Pancreas (tissue), 10 donors: ENCODE measurements around the gene SLC10A1. TPM values are rescaled to one million over a fixed set of nuclear protein-coding genes. Genes with fewer than 3 reads are reported as not detected.
A peak's percentile ranks its signal among the peaks of the same experiment; 100 is the strongest.

Experiments
- ATAC-seq, 4 donors: fragments of 200-7000 bp; cut with Tn5 transposase; one replicate each; pipeline versions ENCODE4 v1.8.0 to v1.9.1; 2020; ENCODE audit warnings: mild to moderate bottlenecking in 4 of 4, moderate library complexity in 4 of 4
- DNase-seq, 6 donors: peaks; one replicate each; pipeline ENCODE4 v3.0.0-alpha.2; 2020
- FAIRE-seq: peaks from 2 replicates; lab custom pipeline; 2012; peaks lifted over from hg19 to GRCh38; lab: Jason Lieb, UNC
- H3K27ac ChIP-seq, 4 donors: fragments of 200-600 bp; sonication (generic); 1 replicate in 3 of 4; 2 replicates in 1 of 4; pipeline versions ENCODE4 v1.5.0 to v1.8.0; 2020
- H3K27me3 ChIP-seq, 4 donors: fragments of 200-600 bp; one replicate each; pipeline ENCODE4 v1.8.0; 2021
- H3K36me3 ChIP-seq, 3 donors: fragments of 200-600 bp; sonication (generic) in 1 of 3; one replicate each; pipeline versions ENCODE4 v1.5.0 to v1.8.0; 2020 to 2021
- H3K4me1 ChIP-seq, 3 donors: fragments of 200-600 bp; one replicate each; pipeline ENCODE4 v1.8.0; 2021
- H3K4me3 ChIP-seq, 4 donors: fragments of 200-600 bp; sonication (generic) in 2 of 4; one replicate each; pipeline versions ENCODE4 v1.5.0 to v1.8.0; 2020 to 2021
- H3K9me3 ChIP-seq, 4 donors: fragments of 200-600 bp; one replicate each; pipeline ENCODE4 v1.8.0; 2021
- CTCF ChIP-seq, 4 donors: fragments of 200-600 bp; sonication (generic) in 3 of 4; IDR thresholded peaks; one replicate each; pipeline versions ENCODE4 v1.5.0 to v1.8.0; 2021; ENCODE audit warnings: antibody characterized with exemption in 4 of 4
- WGBS, 2 donors: extraction: QIAGEN DNeasy Blood & Tissue Kit; methylation state at CpG; one replicate each; pipeline ENCODE4 v1.1.7; 2013; 5-methylcytosine and 5-hydroxymethylcytosine counted together
- intact Hi-C, 3 donors: fragments of 100-400 bp; cut with DNase I; formaldehyde crosslinking; loops; one replicate each; pipeline versions ENCODE4 v1.11.1 to v1.14.2; 2022
- polyA plus RNA-seq, 2 donors: library from polyadenylated mRNA; stranded (reverse); fragments of 200-250 nt; gene quantifications; one replicate each; pipeline ENCODE4 v1.2.3, GENCODE V29; 2013
- total RNA-seq, 6 donors: library from RNA; stranded (reverse); fragmentation: NEBNext Ultra II Directional in 4 of 6; extraction: Animal tissue kit (Norgen Biotek cat#: 25700) in 4 of 6; gene quantifications; one replicate each; pipeline versions ENCODE4 v1.2.1 to v1.2.4, GENCODE V29; 2021 to 2023
- donor health status: healthy with polysubstance abuse.
- donor health status: DM: no; HTN: no; CAD: no; lungs with moderate emphysema.
- donor health status: DM: no; HTN: no; CAD: no.
- donor health status: control.
- donor health status: control.
- donor health status: Bipolar disorder and iron deficiency.
- donor health status: DM: yes; HTN: yes; CAD: no.
- donor health status: DM: no; HTN: no; CAD: no.
- donor health status: DM: no; HTN: no; CAD: no.
- donor health status: DM: yes; HTN: yes; CAD: no.

SLC10A1 gene
- total and polyA plus RNA-seq, 8 donors, result 0.06 TPM; not detected in 7

- DNase-seq (no peak), FAIRE-seq (no peak), ATAC-seq (no peak)
- Histone ChIP-seq H3K27ac (no peak overlapping the region), H3K27me3 (peaks cover 0 to 4% (median 0%) of the 10 kb centered on the region in 4 donors), H3K4me1 (peaks cover 7 to 9% (median 8%) of the 10 kb centered on the region in 3 donors), H3K4me3 (no peak overlapping the region), H3K36me3 (peaks cover 3 to 9% (median 5%) of the 10 kb centered on the region in 3 donors), H3K9me3 (no peaks in the 10 kb centered on the region)
- TF ChIP-seq CTCF (IDR thresholded peaks at IDR 0.05), result no peak
- 87 to 88% methylated on average over 6 of the region's 6 CpGs for WGBS, 2 donors
- intact Hi-C loops, result no loop called here
Measured at GRCh38 chr14:69763761-69764510, 33.1 kb downstream of the SLC10A1 start.

DNA sequence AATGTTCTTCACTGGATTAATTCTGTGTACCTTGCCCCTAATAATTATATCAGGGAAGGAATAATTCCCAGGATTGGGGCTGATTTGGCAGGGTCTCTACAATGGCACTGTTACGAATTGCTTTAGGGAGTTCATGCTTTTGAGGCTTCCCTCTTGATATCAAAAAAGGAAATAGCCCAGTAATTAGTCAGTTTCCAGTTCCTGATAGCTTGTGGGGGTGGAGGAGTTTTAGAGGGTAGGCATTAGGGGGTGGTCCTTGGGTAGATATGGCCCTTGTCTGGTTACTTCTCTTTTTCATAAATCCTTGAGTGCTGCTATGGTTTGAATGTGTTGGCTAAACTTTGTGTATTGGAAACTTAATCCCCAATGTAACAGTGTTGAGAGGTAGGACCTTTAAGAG is 36.2 kb downstream of the SLC10A1 start:
- no peak for TF ChIP-seq CTCF (IDR thresholded peaks at IDR 0.05)
- H3K4me1 ChIP-seq, result no peaks in the 10 kb centered on the region
- FAIRE-seq, result no peak
- no peaks in the 10 kb centered on the region for H3K36me3 ChIP-seq
- H3K27me3 ChIP-seq, result peaks cover 0 to 4% (median 0%) of the 10 kb centered on the region in 4 donors
- H3K9me3 ChIP-seq, result no peaks in the 10 kb centered on the region
- no peak overlapping the region for H3K4me3 ChIP-seq
- WGBS, 2 donors, result 69 to 82% methylated on average over 1 of the region's 1 CpG
- H3K27ac ChIP-seq, result no peak overlapping the region
- intact Hi-C loops, result no loop called here
- DNase-seq, result no peak
- ATAC-seq, result no peak

- 73 to 90% methylated on average over 3 of the region's 3 CpGs for WGBS, 2 donors
- Histone ChIP-seq H3K27ac (no peak overlapping the region), H3K27me3 (no peaks in the 10 kb centered on the region), H3K4me1 (no peaks in the 10 kb centered on the region), H3K36me3 (no peaks in the 10 kb centered on the region), H3K4me3 (no peak overlapping the region), H3K9me3 (no peaks in the 10 kb centered on the region)
- intact Hi-C loops, result no loop called here
- ATAC-seq, result no peak
- no peak for FAIRE-seq
- TF ChIP-seq CTCF (IDR thresholded peaks at IDR 0.05), result no peak
- DNase-seq, result no peak
Measured at GRCh38 chr14:69756298-69756697, 40.7 kb downstream of the SLC10A1 start.

GRCh38 chr14:69755784-69756183 is 41.3 kb downstream of the SLC10A1 start:
- no peak overlapping the region for H3K27ac ChIP-seq
- TF ChIP-seq CTCF (IDR thresholded peaks at IDR 0.05), result no peak
- FAIRE-seq, result no peak
- peak in 1 of 4 donors; percentile 55 for ATAC-seq
- no peak for DNase-seq
- no peaks in the 10 kb centered on the region for H3K36me3 ChIP-seq
- H3K9me3 ChIP-seq, result no peaks in the 10 kb centered on the region
- H3K4me3 ChIP-seq, result no peak overlapping the region
- no peaks in the 10 kb centered on the region for H3K4me1 ChIP-seq
- WGBS, 2 donors, result 49 to 53% methylated on average over 2 of the region's 2 CpGs
- intact Hi-C loops, result no loop called here
- H3K27me3 ChIP-seq, result no peaks in the 10 kb centered on the region

GRCh38 chr14:69755296-69755695 is 41.7 kb downstream of the SLC10A1 start:
- no peak for DNase-seq
- intact Hi-C loops, result no loop called here

More at GRCh38 chr14:69755296-69755695, 41.7 kb downstream of the SLC10A1 start:
- Histone ChIP-seq H3K9me3 (no peaks in the 10 kb centered on the region), H3K36me3 (no peaks in the 10 kb centered on the region), H3K27ac (no peak overlapping the region), H3K27me3 (no peaks in the 10 kb centered on the region), H3K4me3 (no peak overlapping the region), H3K4me1 (peaks cover 0 to 2% (median 0%) of the 10 kb centered on the region in 3 donors)
- no peak for FAIRE-seq
- no peak for TF ChIP-seq CTCF (IDR thresholded peaks at IDR 0.05)
- ATAC-seq, result no peak
